Dermis microvascular lymphatic vessel endothelial cell (primary cell): ENCODE results near the gene SLCO2A1. TPM values are rescaled to one million over a fixed set of nuclear protein-coding genes. Genes with fewer than 3 reads are reported as not detected.

ENCODE experiments used
- DNase-seq, 2 donors: peaks; one replicate each; pipeline versions ENCODE4 v3.0.0 to v3.0.0-alpha.2; 2010; ENCODE audit warnings: low read depth in 2 of 2
- total RNA-seq: library from RNA; depleted of rRNA; stranded (reverse); fragments of >200 nt; gene quantifications from 2 replicates; pipeline ENCODE4 v1.2.1, GENCODE V29; 2014

Gene SLCO2A1
- total RNA-seq, 1 donor from 2014 or later: 1.2 TPM

GRCh38 chr3:133901847-133902246 lies 127.9 kb downstream of the SLCO2A1 start:
- DNase-seq: no peak

DNA sequence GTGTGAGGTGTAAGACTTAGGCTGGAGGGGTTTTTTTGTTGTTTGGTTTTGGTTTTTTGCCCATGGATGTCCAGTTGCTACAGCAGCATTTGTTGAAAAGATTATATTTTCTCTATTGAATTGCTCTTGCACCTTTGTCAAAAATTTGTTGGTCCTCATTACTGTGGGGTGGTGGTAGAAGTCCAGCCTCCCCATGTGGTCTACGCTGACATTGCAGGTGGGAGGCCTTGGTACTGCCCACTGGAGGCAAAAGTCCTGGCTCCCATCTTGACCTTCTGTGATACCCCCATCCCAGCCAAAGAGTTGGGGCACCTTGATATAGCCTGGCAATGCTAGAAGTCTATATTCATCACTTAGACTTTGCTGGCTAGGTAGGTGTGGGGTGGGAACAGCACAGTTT lies 128.6 kb downstream of the SLCO2A1 start:
- no peak for DNase-seq

- DNase-seq: no peak
Observed at GRCh38 chr3:133899311-133899710, 130.4 kb downstream of the SLCO2A1 start.

GRCh38 chr3:133897547-133897946 lies 132.2 kb downstream of the SLCO2A1 start:
- DNase-seq: no peak

DNA sequence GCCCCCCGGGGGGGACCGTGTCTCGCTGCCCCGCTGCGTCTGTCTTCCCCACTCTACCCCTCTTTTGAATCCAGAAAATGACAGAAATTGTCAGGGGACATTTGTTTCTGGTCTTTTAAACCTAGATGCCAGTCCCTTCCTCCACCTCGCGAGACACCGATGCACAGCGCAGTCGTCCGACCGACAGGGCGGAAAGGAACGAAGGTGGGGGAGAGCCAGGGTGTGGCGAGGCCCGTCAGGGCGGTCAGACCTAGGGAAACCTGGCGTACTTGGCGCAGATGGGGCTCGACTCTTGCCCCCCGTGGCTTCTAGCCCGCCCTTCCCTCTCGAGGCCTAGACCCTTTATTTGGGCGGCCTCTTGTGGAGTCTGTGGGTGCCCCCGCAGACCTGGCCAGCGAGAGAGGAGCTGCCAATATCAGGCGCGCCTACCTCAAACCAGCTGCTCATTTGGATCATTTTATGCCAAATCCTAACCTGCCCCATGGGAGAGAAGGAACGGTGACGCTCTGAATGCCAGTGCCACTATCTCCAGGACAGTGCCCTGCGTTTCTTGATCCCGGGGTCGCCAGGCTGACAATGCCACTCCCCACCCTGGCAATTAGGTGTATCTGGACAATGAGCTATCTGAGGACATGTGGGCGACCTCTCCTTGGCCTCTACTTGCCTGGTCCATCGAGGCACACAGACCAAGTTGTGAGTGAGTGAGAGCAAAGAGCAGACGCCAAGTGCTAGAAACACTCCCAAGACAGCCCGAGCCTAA lies 133.5 kb downstream of the SLCO2A1 start:
- no peak for DNase-seq

DNA sequence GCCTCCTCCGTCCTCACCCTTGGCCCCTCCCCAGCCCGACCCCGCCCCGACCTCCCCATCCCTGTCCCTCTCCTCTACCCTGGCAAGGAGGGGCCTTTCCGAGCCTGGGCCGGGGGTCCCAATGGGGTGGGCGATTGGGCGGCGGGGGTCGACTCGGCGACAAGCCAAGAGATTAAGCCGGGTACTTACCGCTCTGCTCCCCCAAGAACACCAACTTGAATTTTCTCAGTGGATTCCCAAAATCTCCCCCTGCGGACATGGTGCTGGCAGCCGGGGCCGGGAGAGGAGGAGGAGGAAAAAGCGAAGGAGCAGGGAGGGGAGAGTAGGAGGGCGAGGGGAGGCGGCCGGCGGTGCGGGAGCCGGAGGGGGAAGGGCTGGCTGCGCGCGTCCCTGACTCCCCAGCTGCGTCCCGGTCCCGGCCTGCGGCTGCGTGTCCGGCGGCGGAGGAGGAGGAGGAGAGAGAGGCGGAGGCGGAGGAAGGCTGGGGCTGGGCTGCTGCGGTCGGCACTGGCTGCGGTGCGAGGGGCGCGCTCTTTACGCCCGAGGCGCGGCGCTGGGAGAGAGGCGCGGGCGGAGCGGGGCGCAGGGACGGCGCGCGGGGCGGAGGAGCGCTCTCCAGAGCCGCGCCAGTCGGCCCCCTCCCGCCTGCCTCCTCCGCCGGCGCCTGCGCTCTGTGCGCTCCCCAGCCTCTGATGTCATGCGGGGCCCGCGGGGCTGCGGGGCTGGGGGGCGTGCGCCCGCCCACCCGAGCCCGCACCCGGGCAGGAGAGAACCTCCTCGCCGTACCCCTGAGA lies 134.3 kb downstream of the SLCO2A1 start, which contains the start of gene RAB6B:
Gene RAB6B (minus strand): TSS at position 675 of the 794 bp plus-strand sequence. CDS start 416 bp downstream, at position 259.
- peak in 1 of 2 donors; percentile 61 for DNase-seq

- DNase-seq: no peak
Observed at GRCh38 chr3:133894353-133895207, 135.1 kb downstream of the SLCO2A1 start.

DNA sequence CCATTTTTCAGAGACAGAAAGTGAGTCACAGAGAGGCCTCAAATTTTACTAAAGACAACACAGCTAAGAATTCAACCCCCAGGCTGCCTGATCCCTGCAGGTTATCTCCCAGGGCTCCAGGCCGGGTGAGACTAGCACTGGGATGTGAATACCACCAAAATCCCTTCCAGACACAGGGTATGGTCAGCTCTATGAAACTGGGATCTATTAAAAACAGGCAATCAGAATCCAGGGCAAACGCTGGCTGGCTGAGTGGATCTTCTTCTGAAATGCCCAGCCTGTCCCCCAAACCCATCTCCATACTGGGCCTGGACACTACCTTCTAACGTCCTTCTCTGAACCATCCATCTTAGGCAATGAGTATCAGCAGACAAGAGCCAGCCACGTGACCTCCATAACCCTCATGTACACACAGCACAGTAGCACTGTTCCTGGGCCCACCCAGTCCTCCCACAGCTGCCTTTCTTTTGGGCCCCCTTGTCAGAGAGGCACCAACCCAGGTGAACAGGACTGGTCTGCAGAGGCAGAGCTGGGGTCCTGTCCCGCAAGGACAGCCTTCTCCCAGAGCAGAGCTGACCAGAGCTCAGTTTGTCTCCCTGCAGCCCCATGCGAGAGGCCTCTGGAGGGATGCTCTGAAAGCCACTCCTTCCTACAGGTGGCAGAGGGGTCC lies 135.9 kb downstream of the SLCO2A1 start:
- no peak for DNase-seq

DNA sequence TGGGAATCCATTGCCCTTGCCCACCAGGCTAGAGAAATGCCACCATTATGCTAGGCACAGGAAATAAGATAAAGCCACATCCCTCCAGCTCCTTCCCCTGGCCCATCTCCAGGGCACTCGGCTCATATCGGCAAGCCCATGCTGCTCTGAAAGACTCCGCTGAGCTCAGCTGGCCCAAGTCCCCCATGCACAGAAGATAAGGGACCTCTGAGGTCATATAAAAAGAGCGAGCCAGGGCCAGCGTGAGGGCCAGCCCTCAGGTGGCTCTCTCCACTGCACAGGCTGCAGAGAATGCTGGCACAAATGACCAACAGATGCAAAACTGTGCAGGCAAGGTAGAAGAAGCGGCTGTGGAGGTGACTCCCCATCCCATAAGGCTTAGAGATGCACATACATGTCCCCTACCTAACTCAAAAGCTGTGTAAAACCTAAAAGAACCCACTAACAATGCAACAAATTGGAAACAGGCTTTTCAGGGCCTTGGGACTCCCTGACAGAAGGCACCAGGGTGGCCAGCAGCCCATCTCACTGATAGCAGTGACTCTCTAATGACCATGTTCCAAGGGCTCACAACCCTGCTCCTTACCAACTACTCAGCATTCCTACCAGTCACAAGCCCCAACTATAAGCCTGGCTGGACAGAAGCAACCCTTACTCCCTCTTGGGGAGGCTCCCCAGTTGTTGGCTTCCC lies 137.0 kb downstream of the SLCO2A1 start:
- no peak for DNase-seq

- DNase-seq: no peak
Observed at GRCh38 chr3:133891662-133892378, 137.9 kb downstream of the SLCO2A1 start.

DNA sequence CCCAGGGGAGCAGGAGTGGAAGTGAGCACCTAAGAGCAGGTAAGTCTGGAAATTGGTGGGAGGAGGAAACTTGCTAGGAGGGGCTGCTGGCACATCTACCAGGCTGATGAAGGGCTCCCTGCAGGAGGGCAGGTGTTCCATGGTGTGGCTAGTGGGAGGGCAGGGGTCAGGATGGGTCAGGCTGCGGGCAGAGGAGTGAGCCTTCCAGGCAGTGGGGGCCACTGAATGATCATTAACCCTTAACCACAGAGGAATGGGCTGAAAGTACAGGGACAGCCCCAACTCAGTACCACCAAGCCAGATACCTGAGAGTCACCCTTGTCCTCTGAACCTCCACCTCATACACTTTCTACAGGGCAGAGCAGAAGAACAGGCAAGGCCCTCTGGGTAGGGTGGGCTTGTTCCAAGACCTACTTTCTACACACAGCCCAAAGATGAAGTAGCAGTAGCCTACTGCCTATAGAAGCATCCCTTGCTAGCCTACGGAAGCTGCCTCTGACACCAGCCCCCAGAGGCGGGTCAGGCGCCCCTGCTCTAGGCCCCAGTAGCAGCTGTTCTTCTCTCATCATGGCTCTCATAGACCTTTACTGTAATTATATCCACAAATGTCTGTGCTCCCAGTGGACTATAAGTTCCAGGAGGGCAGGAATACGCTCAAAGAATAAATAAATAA lies 138.6 kb downstream of the SLCO2A1 start:
- no peak for DNase-seq

DNA sequence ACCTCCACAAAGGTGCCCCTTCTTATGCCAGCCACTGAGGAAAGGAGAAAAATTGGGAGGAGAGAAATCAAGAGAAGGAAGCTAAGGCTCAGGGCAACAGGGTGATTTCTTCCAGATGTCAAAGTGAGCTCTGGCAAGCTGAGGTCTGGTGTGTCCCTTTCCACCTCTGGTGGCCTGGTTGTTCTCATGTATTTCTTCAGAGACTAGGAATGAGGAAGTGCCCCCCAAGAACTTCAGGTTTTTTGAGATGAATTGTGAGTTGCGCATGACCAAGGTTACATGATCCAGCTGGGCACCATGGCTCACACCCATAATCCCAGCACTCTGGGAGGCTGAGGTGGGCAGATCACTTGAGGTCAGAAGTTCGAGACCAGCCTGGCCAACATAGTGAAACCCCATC lies 139.7 kb downstream of the SLCO2A1 start:
- DNase-seq: no peak

- DNase-seq: no peak
Observed at GRCh38 chr3:133888726-133889340, 140.9 kb downstream of the SLCO2A1 start.

DNA sequence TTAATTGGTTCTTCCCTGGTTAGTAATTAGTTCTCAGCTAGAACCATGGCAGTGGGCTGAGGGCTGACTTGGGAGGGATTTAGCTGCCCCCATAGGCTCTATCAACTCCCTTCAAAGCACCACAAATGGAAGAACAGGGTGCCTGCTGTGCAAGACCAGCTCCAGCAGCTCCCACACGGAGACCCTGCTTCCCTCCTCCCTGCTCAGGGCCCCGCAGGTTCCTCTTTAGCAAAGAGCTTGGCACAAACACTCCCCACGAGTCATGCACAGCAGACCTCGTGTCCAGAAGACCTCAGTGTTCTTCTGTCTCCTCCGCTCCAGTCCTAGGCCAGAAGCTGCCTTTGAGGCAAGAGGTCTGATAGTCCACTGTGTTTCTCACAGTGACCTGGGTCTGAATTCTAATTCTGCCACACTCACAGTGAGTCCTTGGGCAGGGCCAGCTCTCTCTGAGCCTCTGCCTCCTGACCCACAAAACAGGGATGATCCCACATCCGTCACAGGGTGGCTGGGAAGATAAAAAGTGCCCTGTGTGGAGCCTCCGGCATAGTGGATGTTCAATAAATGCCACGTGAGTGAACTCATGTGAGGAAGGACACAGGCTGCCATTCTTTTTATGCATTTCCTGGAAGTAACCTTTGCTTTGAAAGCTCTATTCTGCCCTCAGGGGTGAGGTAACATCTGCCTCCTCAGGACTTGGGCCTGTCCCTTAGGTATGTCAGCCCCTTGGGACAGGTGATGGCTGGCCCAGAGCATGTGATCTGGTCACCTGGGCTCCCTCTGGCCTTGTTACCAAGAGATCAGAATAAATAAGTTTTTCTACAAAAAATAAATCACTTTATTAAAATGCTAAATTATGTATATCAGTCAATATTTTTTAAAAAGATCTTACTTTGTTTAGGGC lies 141.7 kb downstream of the SLCO2A1 start:
- DNase-seq: no peak

DNA sequence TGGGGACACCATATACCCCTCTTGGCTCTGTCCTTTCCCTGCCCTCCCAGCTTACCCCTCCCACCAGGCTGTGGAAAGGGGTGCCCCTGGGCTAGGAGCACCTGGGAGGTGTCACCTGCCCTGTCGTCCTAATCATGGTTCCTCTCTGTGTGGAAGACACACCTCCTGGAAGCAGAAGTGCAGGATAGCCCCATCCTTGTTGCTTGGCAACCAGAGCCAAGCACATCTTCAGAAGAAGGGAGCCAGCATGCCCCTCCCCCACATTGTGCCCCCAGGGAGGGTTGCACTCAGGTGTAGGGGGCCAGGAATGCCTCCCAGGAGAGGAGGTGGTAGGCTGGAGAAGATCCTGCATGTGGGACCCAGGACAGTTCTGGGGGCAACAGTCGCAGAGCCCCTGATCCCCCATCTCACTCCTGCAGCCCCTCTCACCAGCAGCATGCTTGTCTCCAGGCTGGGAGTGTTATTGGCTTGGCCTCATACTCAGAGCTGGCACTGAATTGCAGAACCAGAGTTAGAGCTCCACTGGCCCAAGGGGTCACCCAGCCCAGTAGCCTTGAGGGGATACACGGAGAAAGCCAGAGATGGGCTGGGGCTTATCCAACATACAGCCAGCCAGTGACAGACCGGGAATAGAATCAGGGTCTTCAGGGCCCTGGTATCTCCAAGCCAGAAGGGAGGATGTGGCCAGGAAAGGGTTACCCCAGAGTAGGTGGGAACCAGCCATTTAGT lies 142.5 kb downstream of the SLCO2A1 start:
- no peak for DNase-seq

- DNase-seq: no peak
Observed at GRCh38 chr3:133886031-133886722, 143.5 kb downstream of the SLCO2A1 start.
